Right lobe of liver (tissue), 6 donors: ENCODE measurements around the gene NOM1. TPM values are rescaled to one million over a fixed set of nuclear protein-coding genes. Genes with fewer than 3 reads are reported as not detected.

Experiments
- ATAC-seq, 4 donors: fragments of 200-7000 bp; cut with Tn5 transposase; one replicate each; pipeline ENCODE4 v1.9.1; 2020; ENCODE audit warnings: mild to moderate bottlenecking in 4 of 4, moderate library complexity in 4 of 4
- DNase-seq, 3 donors: peaks; one replicate each; pipeline ENCODE4 v3.0.0-alpha.2; 2020
- H3K27ac ChIP-seq, 3 donors: fragments of 200-600 bp; one replicate each; pipeline ENCODE4 v1.8.0; 2022
- H3K27me3 ChIP-seq, 2 donors: fragments of 200-600 bp; one replicate each; pipeline ENCODE4 v1.8.0; 2022
- H3K36me3 ChIP-seq, 4 donors: fragments of 200-600 bp; sonication (generic) in 1 of 4; one replicate each; pipeline versions ENCODE4 v1.5.1 to v1.8.0; 2017 to 2022; ENCODE audit warnings: control low read depth in 1 of 4
- H3K4me1 ChIP-seq, 4 donors: fragments of 200-600 bp; sonication (generic) in 1 of 4; one replicate each; pipeline versions ENCODE4 v1.5.1 to v1.8.0; 2017 to 2022; ENCODE audit warnings: control low read depth in 1 of 4
- H3K4me3 ChIP-seq, 3 donors: fragments of 200-600 bp; one replicate each; pipeline ENCODE4 v1.8.0; 2022
- H3K9me3 ChIP-seq, 4 donors: fragments of 200-600 bp; sonication (generic) in 1 of 4; one replicate each; pipeline versions ENCODE4 v1.5.1 to v1.8.0; 2017 to 2022; ENCODE audit warnings: control low read depth in 1 of 4
- CTCF ChIP-seq, 4 donors: fragments of 200-600 bp in 3 of 4; fragments of 450-650 bp in 1 of 4; IDR thresholded peaks; one replicate each; pipeline versions ENCODE4 v1.5.1 to v1.8.0; 2016 to 2022; ENCODE audit warnings: antibody characterized with exemption in 4 of 4, mild to moderate bottlenecking in 2 of 4
- POLR2A ChIP-seq: fragments of 450-650 bp; IDR thresholded peaks from one replicate; pipeline ENCODE4 v1.6.1; 2017; ENCODE audit warnings: antibody characterized with exemption, mild to moderate bottlenecking
- WGBS: methylation state at CpG from one replicate; pipeline ENCODE4 v1.1.6; 2018; ENCODE audit warnings: low coverage, low lambda C conversion rate; ENCODE audit not compliant: insufficient coverage; ENCODE audit errors: missing lambda C conversion rate; 5-methylcytosine and 5-hydroxymethylcytosine counted together
- intact Hi-C, 2 donors: fragments of 100-400 bp; cut with DNase I; formaldehyde crosslinking; loops; one replicate each; pipeline versions ENCODE4 v1.11.2 to v1.14.1; 2022
- total RNA-seq, 6 experiments: library from RNA; depleted of rRNA in 2 of 6; stranded (reverse); fragments of >200 nt in 2 of 6; fragmentation: NEBNext Ultra II Directional in 3 of 6; extraction: Animal tissue kit (Norgen Biotek cat#: 25700) in 3 of 6; gene quantifications; one replicate each; pipeline versions ENCODE4 v1.1.0 to v1.2.4, GENCODE V29; 2016 to 2023
- donor health status: DM: no; HTN: yes; CAD: no.
- donor health status: DM: no; HTN: no; CAD: no.
- donor health status: DM: no; HTN: no; CAD: no.
- donor health status: DM: no; HTN: yes; CAD: no.
- donor health status: DM: no; HTN: yes; CAD: no.

NOM1 gene
- total RNA-seq, 6 experiments from 2014 or later = 6.1 to 10.2 (median 8.1) TPM

- no peak overlapping the region for H3K4me3 ChIP-seq
- intact Hi-C loops = no loop called here
- no peak for ATAC-seq
Observed at GRCh38 chr7:157019718-157020451, 70.4 kb downstream of the NOM1 start.

GRCh38 chr7:157020514-157021070, 71.1 kb downstream of the NOM1 start:
- H3K27me3 ChIP-seq = peaks cover 5 to 54% of the 10 kb centered on the region in 2 donors
- no peaks in the 10 kb centered on the region for H3K36me3 ChIP-seq
- ATAC-seq = peak in 1 of 4 donors; percentile 30
- WGBS = 13% methylated on average over 11 of the region's 38 CpGs
- TF ChIP-seq CTCF (IDR thresholded peaks at IDR 0.05) (no peak), POLR2A (no peak)
- H3K4me1 ChIP-seq = peaks cover 0 to 13% (median 2%) of the 10 kb centered on the region in 4 donors
- DNase-seq = peak in 1 of 3 donors; percentile 30
- no peak overlapping the region for H3K27ac ChIP-seq
- no peaks in the 10 kb centered on the region for H3K9me3 ChIP-seq
- intact Hi-C loops = no loop called here
- no peak overlapping the region for H3K4me3 ChIP-seq

More at GRCh38 chr7:157019718-157020451, 70.4 kb downstream of the NOM1 start:
- no peak for DNase-seq
- no peak for TF ChIP-seq CTCF (IDR thresholded peaks at IDR 0.05)
- no peak for TF ChIP-seq POLR2A
- 9% methylated on average over 20 of the region's 25 CpGs for WGBS
- Histone ChIP-seq H3K36me3 (no peaks in the 10 kb centered on the region), H3K27me3 (peaks cover 8 to 54% of the 10 kb centered on the region in 2 donors), H3K9me3 (no peaks in the 10 kb centered on the region), H3K27ac (no peak overlapping the region), H3K4me1 (peaks cover 0 to 13% (median 2%) of the 10 kb centered on the region in 4 donors)

- peak in 1 of 3 donors; percentile 31 for DNase-seq
- Histone ChIP-seq H3K9me3 (no peaks in the 10 kb centered on the region), H3K27ac (no peak overlapping the region), H3K27me3 (peaks cover 5 to 54% of the 10 kb centered on the region in 2 donors), H3K4me3 (no peak overlapping the region), H3K4me1 (peaks cover 0 to 13% (median 2%) of the 10 kb centered on the region in 4 donors), H3K36me3 (no peaks in the 10 kb centered on the region)
- 4% methylated on average over 15 of the region's 84 CpGs for WGBS
- peak in 1 of 4 donors; percentile 14 for ATAC-seq
- intact Hi-C loops = no loop called here
- TF ChIP-seq CTCF (IDR thresholded peaks at IDR 0.05) (no peak), POLR2A (no peak)
Observed at GRCh38 chr7:157021071-157021870, 71.8 kb downstream of the NOM1 start.

- H3K9me3 ChIP-seq = no peaks in the 10 kb centered on the region
- H3K27me3 ChIP-seq = peaks cover 5 to 54% of the 10 kb centered on the region in 2 donors
- DNase-seq = peak in 1 of 3 donors; percentile 8
- H3K4me3 ChIP-seq = no peak overlapping the region
- WGBS = 5% methylated on average over 15 of the region's 30 CpGs
- H3K27ac ChIP-seq = no peak overlapping the region
- intact Hi-C loops = no loop called here
- H3K4me1 ChIP-seq = peaks cover 0 to 13% (median 2%) of the 10 kb centered on the region in 4 donors
- no peak for ATAC-seq
- TF ChIP-seq POLR2A = no peak
- no peak for TF ChIP-seq CTCF (IDR thresholded peaks at IDR 0.05)
- no peaks in the 10 kb centered on the region for H3K36me3 ChIP-seq
Observed at GRCh38 chr7:157021871-157022680, 72.6 kb downstream of the NOM1 start.
